ENCODE data around the gene PPIL3.
"Not testable (repeated sequence)": the region's sequence is repeated elsewhere in the genome, so short reads cannot be mapped to it uniquely, and the experiment has no call there.

PPIL3 gene

DNA sequence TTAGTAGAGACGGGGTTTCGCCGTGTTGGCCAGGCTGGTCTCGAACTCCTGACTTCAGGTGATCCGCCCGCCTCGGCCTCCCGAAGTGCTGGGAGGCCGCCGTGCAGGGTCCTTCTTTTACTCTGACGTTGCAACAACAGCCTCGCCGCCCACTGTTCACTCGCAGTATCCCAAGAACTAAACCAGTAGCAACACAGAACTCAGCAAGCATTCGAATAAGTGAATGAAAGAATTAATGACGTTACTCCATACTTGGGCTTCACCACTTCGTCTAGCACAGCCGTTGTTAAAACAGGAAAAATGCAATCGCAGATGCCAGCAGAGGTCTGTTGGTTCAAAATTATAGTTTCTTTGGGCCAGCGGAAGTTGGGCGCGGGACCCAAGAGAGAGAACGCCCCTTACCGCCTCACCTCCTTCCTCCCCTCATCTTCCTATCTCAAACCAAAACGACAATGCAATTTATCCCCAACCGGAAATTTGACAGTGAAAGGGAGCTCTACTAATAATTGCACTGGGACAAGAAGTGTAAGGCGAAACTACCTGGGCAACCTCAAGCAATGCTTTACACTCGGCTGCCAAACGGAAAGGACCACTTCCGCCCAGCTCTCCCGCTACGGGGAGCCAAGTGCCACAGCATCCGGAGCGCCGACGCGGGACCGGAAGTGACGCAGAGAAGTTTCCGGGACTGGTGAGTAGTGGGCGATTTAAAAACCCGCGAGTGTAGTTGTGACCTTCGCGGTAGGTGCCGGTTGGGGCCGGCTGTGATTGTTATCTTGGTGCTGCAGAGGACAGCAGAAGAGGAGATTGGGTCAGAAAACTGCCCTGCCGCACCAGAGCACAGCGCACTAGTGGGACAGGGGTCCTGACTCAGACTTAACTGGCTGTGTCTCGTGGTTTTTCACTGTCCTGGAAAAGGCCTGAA, at the start of gene PPIL3, which contains the start of gene NIF3L1:
Gene PPIL3 (minus strand): TSS at position 374 of the 922 bp plus-strand sequence. CDS start 1,462 bp downstream, outside the sequence.
Gene NIF3L1 (plus strand): TSS at position 668 of the 922 bp plus-strand sequence. CDS start 2,573 bp downstream, outside the sequence.
- DNase-seq (ENCODE audit: low read depth) = peak; percentile 97

DNA sequence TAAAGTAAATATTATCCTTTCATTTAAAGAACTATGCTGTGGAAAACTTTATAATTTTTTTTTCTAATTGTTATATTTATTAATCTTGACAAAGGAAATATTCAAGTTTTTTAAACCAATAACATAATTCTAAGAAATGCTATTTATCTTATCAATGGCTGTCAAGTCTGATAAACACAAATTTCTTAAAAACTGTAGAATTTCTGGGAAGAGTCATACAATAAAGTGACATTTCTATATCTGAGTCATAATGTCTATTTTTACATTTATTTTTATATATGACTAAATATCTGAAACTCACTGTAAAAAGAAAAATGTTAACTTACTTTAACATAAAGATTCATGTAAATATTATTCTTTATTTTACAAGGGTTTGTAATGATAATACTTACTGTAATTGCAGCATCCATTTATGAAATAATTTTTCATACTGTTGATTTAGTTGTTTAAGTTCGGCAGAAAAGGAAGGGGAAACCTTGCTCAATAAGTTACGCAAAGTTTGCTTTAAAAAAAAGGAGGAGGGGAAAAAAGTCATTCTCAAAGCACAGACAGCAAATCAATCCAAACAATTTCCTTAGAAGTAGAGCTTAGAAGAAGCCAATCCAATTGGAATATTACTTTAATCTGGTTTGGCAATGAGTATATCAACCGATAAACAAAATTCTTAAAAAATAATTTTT, 42.2 kb upstream of the PPIL3 start:
- no peak for DNase-seq (ENCODE audit: low read depth)

DNA sequence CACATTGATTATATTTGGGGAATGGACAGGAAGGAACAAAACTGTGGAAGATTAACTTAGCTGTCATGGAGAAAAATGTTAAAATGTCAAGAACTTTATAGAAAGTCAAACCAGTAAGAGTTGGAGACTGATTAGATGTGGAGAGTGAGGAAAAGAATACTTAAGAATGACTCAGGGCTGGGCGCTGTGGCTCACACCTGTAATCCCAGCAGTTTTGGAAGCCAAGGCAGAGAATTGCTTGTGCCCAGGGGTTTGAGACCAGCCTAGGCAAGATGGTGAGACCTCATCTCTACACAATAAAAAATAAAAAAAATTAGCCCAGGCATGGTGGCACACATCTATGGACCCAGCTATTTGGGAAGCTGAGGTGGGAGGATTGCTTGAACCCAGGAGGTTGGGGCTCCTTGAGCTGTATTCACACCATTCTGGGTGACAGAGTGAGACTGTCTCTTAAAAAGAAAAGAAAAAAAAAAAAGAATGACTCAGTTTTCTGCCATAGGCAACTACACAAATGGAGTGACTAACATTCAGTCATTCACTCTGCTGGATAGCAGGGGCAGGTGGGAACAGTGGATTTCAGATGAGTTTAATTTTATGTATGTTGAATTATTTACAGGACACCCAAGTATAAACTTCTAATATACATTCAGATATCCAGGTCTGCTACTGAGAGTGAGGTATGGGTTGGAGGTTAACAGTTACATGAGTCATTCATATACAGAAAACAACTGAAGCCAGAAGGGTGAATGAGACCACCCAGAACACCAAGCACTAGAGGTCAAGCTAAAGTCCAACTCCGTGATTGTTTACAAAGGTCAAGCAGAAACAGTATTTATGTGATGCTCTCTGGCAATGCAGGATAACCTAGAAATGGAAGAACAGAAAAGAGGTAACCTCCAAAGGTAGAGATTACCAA, 40.7 kb upstream of the PPIL3 start:
- no peak for DNase-seq (ENCODE audit: low read depth)

DNA sequence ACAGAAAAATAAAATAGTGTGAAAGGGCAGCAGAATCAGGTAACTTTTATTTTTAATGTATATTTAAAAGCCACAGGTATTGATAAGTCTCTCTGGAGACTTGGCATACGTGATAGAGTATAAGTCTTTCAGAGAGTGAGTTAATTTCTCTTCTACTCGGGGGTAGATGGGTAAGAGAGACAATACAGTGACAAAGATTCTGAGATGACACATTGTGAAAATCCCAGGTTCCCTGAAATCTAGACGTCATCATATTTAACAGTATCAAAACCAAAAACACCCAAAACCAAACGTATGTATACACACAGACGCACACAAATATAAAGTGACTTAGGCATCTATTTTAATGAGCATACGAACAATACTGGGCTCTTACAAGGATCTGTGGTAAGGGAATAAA, 33.6 kb upstream of the PPIL3 start:
- no peak for DNase-seq (ENCODE audit: low read depth)

DNA sequence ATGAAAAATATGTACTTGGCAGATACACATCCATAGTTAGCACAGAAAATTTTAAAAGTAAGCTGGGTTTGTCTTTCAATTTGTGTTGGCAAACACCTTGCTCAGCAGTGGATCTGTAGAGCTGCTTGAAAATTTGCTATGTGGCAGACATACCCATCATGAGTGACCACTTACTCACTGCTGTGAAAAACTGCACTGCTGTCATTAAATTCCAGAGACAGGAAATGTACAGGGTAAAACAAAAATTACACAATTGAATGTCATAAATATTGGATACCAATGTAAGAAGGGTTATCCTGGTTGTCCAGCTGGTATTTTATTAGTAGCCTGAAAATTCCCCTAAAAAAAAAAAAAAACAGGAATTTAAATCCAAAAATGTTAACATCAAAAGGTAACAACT, 24.8 kb upstream of the PPIL3 start:
- peak; percentile 36 for DNase-seq (ENCODE audit: low read depth)

DNA sequence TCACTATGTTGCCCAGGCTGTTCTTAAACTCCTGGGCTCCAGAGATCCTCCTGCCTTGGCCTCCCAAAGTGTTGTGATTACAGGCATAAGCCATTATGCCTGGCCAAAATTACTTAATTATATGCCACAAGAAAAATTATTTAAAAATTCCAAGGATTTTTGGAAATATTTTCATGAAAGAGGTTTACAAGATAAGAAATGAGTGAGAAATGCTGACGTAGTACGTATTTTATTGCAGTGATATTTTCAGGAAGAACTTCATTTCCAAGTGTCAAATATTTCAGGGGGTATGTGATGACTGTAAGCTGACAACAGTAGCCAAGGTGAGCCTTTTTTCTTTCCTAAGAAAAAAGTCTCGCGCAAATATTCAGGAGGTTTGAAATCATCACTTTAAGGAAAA, 21.1 kb upstream of the PPIL3 start:
- DNase-seq (ENCODE audit: low read depth) = no peak

DNA sequence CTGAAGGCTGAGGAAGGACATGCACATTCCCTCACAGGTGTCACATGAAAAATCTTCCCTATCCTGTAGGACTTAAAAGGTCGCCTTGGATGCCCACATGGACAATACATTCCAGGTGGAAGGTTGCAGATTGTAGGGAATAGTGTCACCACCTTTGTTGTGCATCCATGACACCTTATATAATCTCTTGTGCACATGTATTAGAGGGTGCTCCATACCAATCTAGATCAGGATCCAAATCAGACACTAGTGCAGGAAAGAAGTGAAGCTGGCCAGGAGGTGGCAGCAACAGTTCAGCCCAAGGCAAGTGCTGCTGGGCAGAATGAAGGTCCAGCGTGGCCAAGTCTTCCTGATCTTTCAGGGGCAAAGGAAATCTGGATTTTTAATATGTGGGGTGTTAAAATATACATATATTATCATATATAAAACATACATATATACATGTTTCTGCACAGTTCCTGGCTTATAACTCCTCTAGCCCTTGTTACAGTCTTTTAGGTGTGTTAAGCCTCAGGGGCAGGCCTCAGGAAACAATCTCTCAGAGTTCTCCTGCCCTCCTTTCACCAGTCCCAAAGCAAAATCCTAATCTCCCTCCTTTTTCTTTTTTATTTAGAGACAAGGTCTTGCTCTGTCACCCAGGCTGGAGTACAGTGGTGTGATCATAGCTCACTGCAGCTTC, 16.9 kb upstream of the PPIL3 start:
- no peak for DNase-seq (ENCODE audit: low read depth)

DNA sequence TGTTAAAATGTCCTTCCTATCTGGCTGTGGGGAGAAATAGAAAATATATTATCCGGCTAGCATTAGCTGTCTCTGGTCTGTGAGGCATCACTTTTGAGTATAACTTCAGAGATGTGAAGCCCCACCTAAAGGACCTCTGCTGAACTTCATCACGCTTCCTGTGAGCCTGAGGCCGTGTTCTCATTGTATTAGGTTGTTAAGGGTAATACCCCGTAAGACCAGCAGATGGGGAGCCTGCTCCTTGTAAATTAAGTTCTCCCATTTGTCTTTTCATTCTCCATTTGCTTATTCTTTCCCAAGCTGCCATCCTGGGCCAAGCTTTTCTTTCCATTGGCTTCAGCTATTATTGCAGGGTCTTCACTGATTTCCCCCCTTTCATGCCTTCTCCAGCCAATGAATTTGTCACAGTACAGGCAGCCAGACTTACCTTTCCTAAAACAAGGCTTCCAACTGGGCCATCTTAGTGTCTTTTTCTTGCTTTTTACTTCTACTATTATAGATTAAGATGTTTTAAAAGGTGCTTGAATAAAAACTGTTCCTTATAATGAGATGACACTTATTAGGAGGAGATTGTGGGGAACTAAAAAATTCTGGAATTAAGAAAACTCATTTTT, 12.7 kb upstream of the PPIL3 start:
- peak; percentile 63 for DNase-seq (ENCODE audit: low read depth)

DNA sequence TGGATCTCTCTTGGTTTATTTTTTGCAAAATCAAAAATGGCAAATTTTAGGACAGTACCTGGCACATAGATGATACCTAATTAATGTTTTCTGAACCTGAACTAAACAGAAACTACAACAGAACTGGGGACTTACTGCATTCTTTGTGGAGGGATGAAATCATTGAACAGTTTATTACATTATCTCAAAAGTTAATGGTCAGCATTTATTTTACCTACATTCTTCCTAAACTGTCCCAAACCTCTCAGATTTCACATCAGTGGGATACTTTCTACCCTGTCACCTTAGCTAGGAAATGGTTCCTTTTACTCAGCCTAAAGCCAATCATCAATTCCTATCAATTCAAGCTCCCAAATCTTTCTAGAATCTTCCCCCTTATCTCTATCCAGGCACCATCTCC, 10.6 kb upstream of the PPIL3 start:
- no peak for DNase-seq (ENCODE audit: low read depth)

DNA sequence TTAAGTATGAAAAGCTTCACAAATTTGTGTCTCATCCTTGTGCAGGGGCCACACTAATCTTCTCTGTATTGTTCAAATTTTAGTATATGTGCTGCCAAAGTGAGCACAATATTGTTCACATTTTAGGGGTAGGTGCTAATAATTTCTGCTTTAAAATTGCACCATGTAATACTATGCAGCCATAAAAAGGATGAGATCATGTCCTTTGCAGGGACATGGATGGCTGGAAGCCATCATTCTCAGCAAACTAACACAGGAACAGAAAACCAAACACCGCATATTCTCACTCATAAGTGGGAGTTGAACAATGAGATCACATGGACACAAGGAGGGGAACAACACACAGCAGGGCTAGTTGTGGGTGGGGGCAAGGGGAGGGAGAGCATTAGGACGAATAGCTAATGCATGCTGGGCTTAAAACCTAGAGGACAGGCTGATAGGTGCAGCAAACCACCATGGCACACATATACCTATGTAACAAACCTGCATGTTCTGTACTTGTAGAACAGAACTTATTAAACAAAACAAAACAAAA, 7.1 kb downstream of the PPIL3 start:
- DNase-seq (ENCODE audit: low read depth) = not testable (repeated sequence)

DNA sequence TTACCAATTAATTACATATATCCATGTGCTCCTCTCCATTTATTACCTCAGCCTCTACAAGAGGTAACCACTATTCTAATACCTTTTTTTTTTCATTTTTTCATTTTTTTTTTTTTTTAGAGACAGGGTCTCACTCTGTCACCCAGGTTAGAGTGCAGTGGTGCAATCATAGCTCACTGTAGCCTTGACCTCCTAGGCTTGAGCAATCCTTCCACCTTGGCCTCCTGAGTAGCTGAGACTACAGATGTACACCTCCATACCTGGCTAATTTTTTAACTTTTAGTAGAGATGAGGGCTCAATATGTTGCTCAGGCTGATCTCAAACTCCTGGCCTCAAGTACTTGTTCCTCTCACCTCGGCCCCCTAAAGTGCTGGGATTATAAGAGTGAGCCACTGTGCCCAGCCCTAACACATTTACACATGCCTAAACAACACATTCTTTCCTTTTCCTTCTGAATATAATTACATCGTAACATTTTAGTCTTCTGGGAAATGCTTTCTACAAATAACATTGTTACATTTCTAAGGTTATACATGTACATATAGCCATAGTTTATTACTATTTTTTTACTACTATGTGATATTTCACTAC, 10.5 kb downstream of the PPIL3 start:
- no peak for DNase-seq (ENCODE audit: low read depth)

DNA sequence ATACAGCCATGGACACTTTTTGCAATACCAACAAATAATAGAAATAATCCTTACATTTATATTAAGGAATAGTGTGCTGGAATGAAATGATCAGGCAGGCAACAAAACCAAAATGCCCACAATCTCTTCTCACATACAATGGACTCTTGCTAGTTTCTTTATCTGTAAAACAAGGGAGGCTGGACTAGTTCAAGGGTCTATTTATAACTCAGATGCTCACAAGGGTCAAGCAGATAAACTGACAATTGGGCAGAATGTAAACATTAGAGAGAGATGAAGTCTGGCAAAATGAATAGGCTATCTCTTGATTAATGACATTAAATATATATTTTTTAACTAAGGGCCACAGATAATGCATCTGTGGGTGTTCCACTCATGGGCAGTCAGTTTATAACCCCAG, 11.4 kb downstream of the PPIL3 start:
- no peak for DNase-seq (ENCODE audit: low read depth)

DNA sequence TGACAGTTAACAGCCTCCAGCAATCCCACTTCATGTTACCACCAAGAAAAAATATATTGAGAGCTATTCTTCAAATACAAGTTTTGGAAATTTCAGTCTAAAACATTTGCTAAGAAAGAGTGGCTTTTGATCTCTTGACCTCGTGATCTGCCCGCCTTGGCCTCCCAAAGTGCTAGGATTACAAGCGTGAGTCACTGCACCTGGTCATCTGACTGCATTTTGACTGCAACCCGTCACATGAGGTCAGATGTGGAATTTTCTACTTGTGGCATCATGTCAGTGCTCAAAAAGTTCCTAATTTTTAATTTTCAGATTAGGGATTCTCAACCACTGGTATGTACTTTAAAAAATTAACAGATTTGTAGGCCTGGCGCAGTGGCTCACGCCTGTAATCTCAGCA, 15.3 kb downstream of the PPIL3 start:
- no peak for DNase-seq (ENCODE audit: low read depth)

DNA sequence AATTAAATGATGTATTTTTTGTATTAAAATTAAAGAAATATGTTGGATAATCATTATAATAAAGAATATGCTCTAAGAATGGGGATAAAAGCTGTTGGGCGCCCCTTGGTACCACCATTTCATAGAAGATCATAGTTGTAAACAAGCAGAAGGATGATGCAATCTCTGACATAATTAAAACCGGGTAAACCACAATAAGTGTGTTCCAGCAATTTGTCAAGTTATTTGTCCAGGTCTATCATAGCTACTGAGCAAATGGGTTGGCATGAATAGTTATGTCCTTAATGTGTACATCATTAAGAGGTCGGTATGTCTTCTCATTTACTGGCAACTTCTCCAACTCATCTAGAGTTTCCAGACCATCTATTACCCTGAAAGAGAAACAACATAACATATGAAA, 17.7 kb downstream of the PPIL3 start:
- DNase-seq (ENCODE audit: low read depth) = no peak

DNA sequence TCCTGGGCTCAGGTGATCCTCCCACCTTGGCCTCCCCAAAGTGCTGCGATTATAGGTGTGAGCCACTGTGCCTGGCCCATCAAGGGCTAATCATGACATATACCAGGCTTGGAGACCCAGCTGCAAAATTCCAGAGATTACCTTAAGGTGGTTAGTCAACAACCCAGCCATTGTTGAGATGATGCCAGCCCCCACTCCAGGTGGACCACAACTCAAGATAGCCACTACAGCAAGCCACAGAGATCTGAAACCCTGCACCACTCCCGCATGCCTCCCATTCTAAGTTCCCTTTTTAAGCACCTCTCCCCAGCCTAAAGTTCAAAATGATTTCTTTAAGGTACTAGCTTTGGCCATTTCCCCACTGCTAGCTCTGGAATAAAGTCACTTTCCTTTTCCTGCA, 19.9 kb downstream of the PPIL3 start:
- no peak for DNase-seq (ENCODE audit: low read depth)

DNA sequence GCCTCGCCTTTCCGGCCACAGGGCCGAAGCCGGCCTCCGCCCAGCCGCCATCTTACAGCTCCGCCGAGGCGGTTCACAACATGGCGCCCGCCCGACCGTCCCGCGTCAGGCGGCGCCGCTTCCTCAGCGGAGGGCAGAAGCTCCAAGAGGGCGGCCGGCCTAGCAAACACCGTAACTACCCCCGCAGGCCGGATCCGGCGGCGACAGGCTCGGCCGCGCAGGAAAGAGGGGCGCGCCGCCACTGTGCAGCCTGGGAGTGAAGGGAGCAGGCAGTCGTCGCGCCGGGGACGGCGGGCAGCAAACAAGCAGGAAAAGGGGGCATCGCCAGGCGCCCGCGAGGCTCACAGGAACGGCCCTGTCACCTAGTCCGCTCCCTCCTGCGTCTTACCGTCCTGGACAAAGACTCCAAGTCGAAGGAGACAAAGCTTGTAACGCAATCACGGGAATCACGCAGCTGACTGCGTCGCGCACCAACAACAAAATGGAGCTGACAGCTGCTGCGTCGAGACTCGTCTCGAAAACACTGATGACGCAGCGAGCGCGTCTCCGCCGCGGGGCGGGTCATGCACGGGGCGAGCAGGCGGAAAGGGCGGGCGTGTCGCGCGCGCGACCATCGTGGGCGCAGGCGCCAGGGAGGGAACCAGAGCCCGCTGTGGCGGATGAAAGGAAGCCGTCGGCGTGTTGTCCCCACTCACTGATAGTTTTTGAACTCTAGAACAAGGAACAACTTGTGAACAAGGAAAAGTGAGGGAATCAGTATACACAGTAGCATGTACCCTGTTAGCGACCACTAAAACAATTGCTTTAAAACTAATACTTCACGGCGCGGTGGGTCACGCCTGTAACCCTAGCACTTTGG, 24.5 kb downstream of the PPIL3 start, which contains the start of gene CLK1:
Gene CLK1 (minus strand): TSS at position 483 of the 859 bp plus-strand sequence. CDS start 2,796 bp downstream, outside the sequence.
- DNase-seq (ENCODE audit: low read depth) = peak; percentile 80

DNA sequence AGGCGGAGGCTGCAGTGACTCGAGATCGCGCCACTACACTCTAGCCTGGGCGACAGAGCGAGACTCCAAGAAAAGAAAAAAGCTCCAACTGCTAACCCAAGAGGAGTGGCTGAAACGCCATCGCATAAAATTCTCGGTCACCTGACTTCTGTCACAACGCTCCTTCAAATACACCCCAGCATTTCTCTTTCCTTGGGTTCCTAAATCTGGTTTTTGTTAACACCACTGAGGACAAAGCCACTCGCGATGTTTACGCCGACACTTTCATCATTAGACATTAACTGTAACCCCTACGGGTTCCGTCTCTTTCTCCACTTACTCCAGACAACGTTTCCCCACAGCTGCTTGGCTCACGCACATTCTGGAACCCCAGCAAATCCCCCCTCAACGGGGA, 25.1 kb downstream of the PPIL3 start:
- DNase-seq (ENCODE audit: low read depth) = no peak

DNA sequence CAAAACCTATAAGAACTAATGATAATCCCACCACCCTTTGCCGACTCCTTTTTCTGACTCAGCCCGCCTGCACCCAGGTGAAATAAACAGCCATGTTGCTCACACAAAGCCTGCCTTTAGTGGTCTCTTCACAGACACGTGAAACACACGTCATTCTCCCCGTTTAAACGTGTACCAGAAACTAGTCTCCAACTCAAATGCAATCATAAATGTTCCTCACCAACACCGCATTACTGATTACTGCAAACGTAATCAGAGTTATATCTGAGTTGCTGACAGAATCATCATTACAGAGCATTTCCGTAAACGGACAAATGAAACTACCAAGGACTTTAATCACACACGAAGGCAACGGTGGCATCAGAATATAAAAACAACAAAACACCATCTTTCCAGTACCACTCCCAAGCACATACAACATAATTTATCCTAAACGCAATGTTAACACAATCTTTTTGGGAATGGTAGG, 26.3 kb downstream of the PPIL3 start:
- DNase-seq (ENCODE audit: low read depth) = peak; percentile 33

DNA sequence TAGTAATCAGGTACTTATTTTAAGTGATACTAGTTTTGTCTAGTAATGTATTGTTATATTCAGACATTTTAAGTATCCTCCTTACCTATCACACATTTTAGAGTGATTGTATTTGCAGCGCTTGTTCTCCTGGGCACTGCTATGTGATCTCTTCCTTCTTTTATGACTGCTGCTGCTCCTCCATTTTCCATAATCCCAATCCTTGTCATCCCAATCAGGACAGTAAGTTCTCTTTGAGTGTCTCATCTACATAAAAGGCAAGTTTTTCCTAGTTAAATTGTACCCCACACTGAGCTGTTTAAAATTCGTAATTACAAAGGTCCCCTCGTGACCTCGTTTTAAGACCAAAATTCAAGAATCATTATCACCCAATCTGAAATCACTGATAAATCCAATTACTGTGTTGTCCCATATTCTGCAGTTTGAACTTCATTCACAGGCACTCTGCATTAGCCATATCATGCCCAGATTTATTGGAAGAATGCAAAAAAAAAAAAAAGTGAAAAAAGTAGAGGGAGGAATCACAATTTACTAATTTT, 27.2 kb downstream of the PPIL3 start:
- DNase-seq (ENCODE audit: low read depth) = no peak

Data from HS-27A (cell line).